ENCODE measurements around the gene TAT. TPM values are rescaled to one million over a fixed set of nuclear protein-coding genes. Genes with fewer than 3 reads are reported as not detected.

The TAT gene
- total and polyA plus RNA-seq, 5 experiments from 2014 or later: not detected

DNA sequence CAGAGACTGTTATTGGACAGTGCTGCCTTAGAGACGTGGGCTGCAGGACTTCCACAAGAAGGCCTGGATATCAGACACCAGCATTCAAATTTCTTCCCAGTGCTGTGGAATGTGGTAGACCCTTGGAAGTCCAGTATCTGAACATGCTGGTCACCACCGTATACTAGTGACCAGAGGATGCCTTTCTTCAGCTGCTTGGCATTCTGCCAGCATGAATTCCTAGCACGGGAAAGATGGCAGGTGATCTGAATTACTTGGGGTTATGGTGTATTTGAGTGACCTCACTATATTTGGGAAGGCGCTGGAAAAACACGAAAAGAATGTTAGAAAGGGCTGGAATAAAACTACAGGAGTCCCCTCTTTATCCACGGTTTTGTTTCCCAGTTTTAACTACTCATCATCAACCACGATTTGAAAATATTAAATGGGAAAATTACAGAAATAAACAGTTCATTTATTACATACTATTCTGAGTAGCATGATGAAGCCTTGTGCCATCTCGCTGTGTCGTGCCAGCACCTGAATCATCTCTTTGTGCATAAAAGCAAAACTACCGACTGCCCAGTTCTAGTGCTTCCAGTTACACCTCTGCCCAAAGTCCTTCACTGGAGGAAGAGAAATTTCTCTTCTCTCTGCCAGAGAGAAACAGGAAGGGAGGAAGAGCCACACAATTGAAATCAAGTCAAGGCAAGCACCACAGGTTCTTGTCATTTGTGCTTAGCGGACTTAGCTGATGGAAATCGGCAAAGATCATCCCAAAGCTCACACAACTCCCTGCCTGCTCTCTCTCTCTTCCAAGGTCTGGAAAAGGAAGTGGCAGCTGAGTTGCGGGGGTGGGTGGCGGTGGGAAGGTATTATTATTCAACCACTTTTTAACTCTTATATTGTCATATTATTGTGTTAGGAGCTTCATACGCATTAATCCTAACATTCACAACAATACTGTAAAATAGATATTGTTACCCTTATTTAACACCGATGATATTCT lies 52.0 kb downstream of the TAT start:
- DNase-seq (no peak), ATAC-seq (no peak)
- POLR2A ChIA-PET: no interaction called here
- no peak overlapping the region for H3K27ac Mint-ChIP-seq
- H3K9me3 Mint-ChIP-seq: no peaks in the 10 kb centered on the region
- no peaks in the 10 kb centered on the region for H3K36me3 Mint-ChIP-seq
- no peak overlapping the region for H3K4me3 Mint-ChIP-seq
- peaks cover 4 to 25% (median 17%) of the 10 kb centered on the region in 5 donors for H3K27me3 Mint-ChIP-seq
- peaks cover 0 to 3% (median 0%) of the 10 kb centered on the region in 4 donors for H3K4me1 Mint-ChIP-seq

DNA sequence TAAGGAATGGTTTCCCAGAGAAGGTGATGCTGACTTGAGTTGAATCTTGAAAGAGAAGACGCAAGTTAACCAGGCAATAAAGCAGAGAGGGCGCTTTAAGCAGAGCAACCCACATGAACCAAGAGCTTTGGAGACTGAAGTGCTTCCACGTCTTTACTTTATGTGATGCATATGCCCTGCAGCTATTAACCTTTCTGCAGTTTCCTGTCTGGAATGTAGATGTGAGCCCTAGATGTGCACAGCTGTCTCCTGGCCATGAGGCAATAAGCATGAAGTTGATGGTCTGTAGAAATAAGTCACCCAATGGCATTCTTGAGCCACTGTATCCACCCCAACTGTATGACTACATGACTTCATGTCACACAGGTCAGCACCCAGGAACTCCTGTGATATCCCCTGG lies 56.3 kb downstream of the TAT start:
- Mint-ChIP-seq H3K27ac (no peak overlapping the region), H3K4me1 (peaks cover 0 to 1% (median 0%) of the 10 kb centered on the region in 4 donors), H3K4me3 (no peak overlapping the region), H3K36me3 (no peaks in the 10 kb centered on the region), H3K9me3 (no peaks in the 10 kb centered on the region), H3K27me3 (peaks cover 0 to 12% (median 6%) of the 10 kb centered on the region in 5 donors)
- DNase-seq (no peak), ATAC-seq (no peak)
- POLR2A ChIA-PET: no interaction called here

Other genes with a start within 250 kb of the TAT start
- gene CALB2, start 218.4 kb downstream of the TAT start, total RNA-seq: not detected
- gene CALB2, start 218.4 kb downstream of the TAT start, polyA plus RNA-seq: not detected
- not detected for gene TLE7, start 135.0 kb downstream of the TAT start, total RNA-seq
- gene TLE7, start 135.0 kb downstream of the TAT start, polyA plus RNA-seq: not detected
- gene ZNF23, start 114.8 kb downstream of the TAT start, total RNA-seq: 10 to 100 TPM; 17.6 to 18.2 TPM
- 1 to 10 TPM; 8.3 to 9.6 (median 8.4) TPM for gene ZNF23, start 114.8 kb downstream of the TAT start, polyA plus RNA-seq
- gene ZNF19, start 87.8 kb downstream of the TAT start, total RNA-seq: 10 to 100 TPM; 15.0 to 17.5 TPM
- 1 to 10 TPM in 2 of 3 donors, under 1 TPM in 1; 0.27 to 2.3 (median 2.1) TPM for gene ZNF19, start 87.8 kb downstream of the TAT start, polyA plus RNA-seq
- not detected for gene CHST4, start 50.7 kb downstream of the TAT start, total RNA-seq
- gene CHST4, start 50.7 kb downstream of the TAT start, polyA plus RNA-seq: not detected
- not detected for gene MARVELD3, start 49.1 kb upstream of the TAT start, total RNA-seq
- under 1 TPM in 1 of 3 donors, not detected in 2; 0.06 TPM for gene MARVELD3, start 49.1 kb upstream of the TAT start, polyA plus RNA-seq
- gene PHLPP2, start 147.6 kb upstream of the TAT start, total RNA-seq: 10 to 100 TPM in 1 of 2 experiments, 1 to 10 TPM in 1; 9.6 to 12.4 TPM
- 1 to 10 TPM in 1 of 3 donors, under 1 TPM in 2; 0.76 to 1.3 (median 0.95) TPM for gene PHLPP2, start 147.6 kb upstream of the TAT start, polyA plus RNA-seq
- 100 to 1,000 TPM; 107 to 110 TPM for gene AP1G1, start 231.7 kb upstream of the TAT start, total RNA-seq
- gene AP1G1, start 231.7 kb upstream of the TAT start, polyA plus RNA-seq: 1 to 10 TPM; 6.2 to 9.5 (median 9.1) TPM